HFF-Myc (cell line): ENCODE data around the gene FCRLA.
"Not testable (repeated sequence)": the region's sequence is repeated elsewhere in the genome, so short reads cannot be mapped to it uniquely, and the experiment has no call there.

Source experiments
- DNase-seq: peaks from one replicate; pipeline ENCODE4 v3.0.0-alpha.2; 2011; ENCODE audit warnings: low read depth; ENCODE audit errors: extremely low read depth
- H3K4me3 ChIP-seq: replicated peaks from 2 replicates; pipeline ENCODE4 v1.5.1; 2011; ENCODE audit warnings: low read depth, mild to moderate bottlenecking, control low read depth, low read length
- CTCF ChIP-seq: IDR thresholded peaks from 2 replicates; pipeline ENCODE4 v1.5.1; 2012; ENCODE audit warnings: mild to moderate bottlenecking, low read depth, low read length, control low read depth; ENCODE audit errors: missing control alignments

Gene FCRLA, protein sequence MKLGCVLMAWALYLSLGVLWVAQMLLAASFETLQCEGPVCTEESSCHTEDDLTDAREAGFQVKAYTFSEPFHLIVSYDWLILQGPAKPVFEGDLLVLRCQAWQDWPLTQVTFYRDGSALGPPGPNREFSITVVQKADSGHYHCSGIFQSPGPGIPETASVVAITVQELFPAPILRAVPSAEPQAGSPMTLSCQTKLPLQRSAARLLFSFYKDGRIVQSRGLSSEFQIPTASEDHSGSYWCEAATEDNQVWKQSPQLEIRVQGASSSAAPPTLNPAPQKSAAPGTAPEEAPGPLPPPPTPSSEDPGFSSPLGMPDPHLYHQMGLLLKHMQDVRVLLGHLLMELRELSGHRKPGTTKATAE

DNA sequence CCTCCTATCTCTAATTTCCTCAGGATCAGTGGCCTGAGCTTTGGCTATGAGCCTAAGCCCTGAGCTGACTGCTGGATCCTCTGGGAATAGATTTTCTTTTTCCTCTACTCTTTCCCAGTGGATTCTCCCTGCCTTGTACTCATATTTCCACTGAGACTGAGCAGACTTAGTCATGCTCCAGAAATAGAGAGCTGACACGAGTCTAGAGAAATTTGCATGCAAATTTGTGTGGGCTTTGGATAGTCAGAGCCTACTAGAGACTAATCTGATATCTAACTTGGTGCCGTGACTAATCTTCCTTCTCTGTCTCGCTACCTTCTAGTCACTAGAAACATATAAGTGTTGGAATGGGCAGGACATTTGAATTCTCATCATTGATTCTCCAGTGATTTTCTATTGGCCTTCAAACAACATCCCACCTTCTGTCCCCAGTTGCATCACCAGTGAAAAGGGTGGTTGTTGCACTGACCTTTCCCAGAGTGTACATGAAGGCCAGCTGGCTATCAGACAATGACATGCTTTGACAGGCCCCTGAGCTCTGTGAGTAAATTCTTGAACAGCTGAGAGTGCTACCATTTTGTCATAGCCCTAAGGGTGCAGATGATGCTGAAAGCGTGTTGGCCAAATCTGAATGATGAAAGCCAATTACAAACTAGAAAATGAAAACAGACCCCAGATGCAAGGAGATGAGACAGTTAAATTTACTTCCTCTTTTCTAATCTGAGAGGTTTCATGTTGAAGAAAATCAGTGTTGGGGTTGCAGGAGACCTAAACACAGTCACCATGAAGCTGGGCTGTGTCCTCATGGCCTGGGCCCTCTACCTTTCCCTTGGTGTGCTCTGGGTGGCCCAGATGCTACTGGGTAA is at the start of gene FCRLA:
TSS of gene FCRLA (plus strand) at position 748 of the 866 bp plus-strand sequence. CDS start at position 784, 36 bp downstream.
- no peak within 1 kb of the TSS for H3K4me3 ChIP-seq
- DNase-seq, result peak; percentile 72
- no peak for TF ChIP-seq CTCF

- not testable (repeated sequence) for H3K4me3 ChIP-seq
Measured at GRCh38 chr1:161658524-161658923, 48.5 kb upstream of the FCRLA start.

DNA sequence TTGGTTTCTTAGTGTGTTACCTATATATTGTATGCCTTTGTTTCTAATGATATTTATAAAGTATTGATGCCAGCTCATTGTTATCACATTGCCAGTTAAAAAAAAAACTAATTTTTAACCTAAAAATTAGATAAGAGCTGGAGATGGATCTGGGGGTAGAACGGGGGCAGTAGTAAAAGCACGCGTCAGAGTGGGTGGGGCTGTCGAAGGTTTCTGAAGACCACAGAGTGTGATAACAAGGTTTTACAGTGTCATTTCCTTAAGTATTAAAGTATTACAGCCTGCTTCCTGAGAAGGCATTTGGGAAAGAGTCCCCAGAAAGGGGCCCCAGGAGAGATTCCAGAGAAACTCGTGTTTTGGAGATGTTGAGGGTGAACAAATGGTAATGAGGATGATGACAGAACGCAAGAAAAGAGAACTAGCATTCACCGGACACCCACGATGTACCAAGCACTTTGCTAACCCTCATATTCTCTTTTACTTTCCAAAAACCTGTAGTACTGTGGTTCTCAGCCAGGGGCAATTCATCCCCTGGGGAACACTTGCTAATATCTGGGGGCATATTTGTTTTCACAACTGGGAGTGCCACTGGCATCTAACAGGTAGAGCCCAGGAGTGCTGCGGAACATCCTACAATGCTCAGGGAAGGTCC is 45.2 kb upstream of the FCRLA start:
- not testable (repeated sequence) for DNase-seq, H3K4me3 ChIP-seq

More at GRCh38 chr1:161658524-161658923, 48.5 kb upstream of the FCRLA start:
- DNase-seq, result not testable (repeated sequence)

DNA sequence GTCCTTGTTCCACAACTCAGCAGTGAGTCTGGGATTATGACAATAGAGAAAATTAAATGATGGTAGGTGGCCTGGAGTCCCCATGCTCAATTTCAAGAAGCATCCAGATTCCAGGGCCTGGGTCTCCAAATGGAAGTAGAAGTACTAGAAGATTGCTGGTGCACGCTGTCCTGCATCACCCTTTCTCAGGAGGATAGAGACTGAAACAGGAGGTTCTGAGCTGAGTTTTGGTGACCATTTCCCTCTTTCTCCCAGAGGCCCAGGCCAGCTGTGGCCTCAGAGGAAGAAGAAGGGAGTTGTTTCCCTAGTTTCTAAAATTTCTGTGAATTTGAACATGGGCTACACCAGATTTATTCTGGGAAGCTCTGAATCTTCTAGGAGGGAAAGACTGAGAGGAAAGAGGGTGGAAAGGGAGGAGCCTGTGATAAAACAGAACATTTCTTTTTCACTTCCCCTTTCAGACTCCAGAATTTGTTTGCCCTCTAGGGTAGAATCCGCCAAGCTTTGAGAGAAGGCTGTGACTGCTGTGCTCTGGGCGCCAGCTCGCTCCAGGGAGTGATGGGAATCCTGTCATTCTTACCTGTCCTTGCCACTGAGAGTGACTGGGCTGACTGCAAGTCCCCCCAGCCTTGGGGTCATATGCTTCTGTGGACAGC is 44.2 kb upstream of the FCRLA start, which contains the start of gene FCGR2B:
TSS of gene FCGR2B (plus strand) at position 460 of the 656 bp plus-strand sequence. CDS start at position 559, 99 bp downstream.
- H3K4me3 ChIP-seq, result not testable (repeated sequence)

DNA sequence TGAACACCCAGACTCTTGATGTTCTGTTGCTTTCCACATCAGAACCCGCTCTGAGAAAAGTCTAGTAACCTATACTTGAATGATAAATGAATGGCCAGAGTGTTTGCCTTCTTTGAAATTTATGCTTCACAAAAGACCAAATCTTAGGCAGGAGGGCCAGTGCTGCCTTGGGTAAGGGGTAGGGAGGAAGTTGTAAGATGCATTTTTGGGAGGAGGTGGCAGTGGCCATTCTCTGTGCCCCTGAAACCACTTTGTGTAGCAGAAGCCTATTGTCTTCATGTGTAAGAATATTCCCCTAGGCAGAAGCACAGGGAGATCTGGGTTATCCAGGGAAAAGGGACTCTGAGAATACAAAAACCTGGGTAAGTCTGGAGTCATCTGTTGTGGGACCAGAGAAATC is 43.5 kb upstream of the FCRLA start:
- H3K4me3 ChIP-seq, DNase-seq: not testable (repeated sequence)

More for the DNA sequence above, 44.2 kb upstream of the FCRLA start, which contains the start of gene FCGR2B:
- DNase-seq, result not testable (repeated sequence)

DNA sequence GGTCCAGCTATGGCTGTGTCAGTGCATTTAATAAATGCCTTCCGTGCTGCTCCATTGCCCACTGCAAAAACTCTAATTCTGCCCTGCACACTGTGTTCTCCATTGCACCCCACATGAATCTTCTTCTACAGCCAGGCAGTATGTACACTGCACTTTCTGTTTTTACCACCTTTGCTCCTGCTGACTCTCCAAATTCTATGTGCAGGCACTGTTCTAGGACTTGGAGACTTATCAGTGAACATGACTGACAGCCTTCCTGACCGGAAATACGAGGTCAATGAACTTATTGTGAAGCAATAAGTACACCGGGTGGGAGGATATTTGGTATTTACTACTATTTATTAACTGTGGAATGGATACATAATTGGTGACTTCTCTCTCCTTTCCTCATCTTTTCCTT is 42.3 kb upstream of the FCRLA start:
- DNase-seq, H3K4me3 ChIP-seq: not testable (repeated sequence)

GRCh38 chr1:161671045-161672020 is 35.7 kb upstream of the FCRLA start:
- not testable (repeated sequence) for DNase-seq, H3K4me3 ChIP-seq

DNA sequence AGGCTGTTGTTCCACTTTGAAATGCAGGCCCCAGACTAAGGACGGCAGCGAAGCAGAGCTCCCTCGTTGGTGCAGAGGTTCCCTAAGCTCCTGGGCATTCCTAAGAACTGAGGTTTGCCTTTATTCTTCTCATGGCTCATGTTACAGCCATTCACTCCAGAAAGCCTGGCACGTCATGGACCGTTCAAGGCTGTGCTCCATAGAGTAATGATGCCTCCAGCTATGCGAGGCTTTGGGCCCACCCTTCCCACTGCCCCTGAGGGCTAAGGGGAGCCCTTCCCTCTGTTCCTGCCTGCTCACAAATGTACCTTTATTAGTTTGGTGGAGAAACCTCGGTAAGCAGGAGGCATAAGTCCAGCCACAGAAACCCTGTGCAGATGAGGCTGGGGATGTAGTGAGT is 33.6 kb upstream of the FCRLA start:
- not testable (repeated sequence) for H3K4me3 ChIP-seq

DNA sequence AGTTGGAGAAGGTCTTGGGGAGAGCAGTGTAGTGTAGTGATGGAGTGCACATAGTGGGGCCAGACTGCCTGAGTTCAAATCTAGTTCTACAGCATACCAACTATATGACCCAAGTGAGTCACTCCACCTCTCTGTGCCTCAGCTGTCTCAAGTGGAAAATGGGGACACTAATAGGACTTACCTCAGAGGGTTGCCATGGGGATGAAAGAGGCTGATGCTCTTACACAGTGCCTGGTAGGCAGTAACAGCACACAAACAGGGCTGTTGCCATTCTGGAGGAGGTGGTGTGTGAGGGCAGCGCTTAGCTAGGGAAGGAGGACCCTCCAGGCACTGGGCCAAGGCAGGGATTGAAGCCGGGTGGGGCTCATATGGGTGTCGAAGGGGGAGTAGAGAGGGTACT is 32.6 kb upstream of the FCRLA start:
- H3K4me3 ChIP-seq, DNase-seq: not testable (repeated sequence)

More for the DNA sequence above, 33.6 kb upstream of the FCRLA start:
- DNase-seq, result not testable (repeated sequence)

DNA sequence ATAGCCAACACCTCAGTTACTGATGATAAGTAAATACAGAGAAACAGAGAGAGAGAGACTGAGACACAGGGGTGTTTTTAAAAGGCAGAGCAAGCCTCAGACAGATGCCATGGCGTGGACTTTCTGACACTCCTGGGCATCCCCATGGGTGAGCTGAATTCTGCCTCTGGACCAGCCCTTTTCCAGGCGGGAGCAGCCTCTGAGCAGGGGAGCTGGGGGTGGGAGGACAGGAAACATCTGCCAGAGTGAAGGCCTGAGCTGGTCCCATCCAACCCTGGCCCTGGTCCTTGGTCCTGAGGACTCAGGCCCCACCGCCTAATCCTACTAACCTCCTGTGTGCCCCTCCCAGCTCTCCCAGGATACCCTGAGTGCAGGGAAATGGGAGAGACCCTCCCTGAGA is 32.1 kb upstream of the FCRLA start:
- not testable (repeated sequence) for DNase-seq, H3K4me3 ChIP-seq

GRCh38 chr1:161676441-161676840 is 30.6 kb upstream of the FCRLA start:
- DNase-seq, result no peak
- H3K4me3 ChIP-seq, result no peak overlapping the region
- TF ChIP-seq CTCF, result no peak
